HG03565 (cell line): ENCODE results near the gene FYN.

Experiments
- ATAC-seq: cut with Tn5 transposase; IDR thresholded peaks from one replicate; pipeline ENCODE4 v1.9.1; 2021; ENCODE audit warnings: mild to moderate bottlenecking, moderate library complexity; ENCODE audit not compliant: unreplicated experiment

FYN gene

DNA sequence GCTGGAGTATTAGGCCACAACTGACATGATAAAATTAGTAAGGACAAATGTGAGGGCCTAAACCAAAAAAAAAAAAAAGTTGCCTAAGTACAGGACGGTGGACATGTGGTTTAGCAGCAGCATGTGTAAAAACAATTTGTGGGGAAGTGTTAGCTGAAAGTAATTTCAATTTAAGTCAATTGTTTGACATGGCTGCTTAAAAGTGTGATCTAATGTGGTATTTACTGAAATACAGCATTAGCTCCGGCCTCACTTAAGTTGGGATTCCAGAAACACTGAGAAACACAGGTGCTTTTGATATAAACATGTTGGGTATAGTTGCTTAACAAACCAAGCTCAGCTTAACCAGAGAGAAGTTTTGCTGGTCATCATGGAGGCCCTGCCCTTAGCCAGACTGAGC, 119.7 kb downstream of the FYN start:
- no peak for ATAC-seq

- ATAC-seq = no peak
Observed at GRCh38 chr6:111752476-111752875, 120.8 kb downstream of the FYN start.

DNA sequence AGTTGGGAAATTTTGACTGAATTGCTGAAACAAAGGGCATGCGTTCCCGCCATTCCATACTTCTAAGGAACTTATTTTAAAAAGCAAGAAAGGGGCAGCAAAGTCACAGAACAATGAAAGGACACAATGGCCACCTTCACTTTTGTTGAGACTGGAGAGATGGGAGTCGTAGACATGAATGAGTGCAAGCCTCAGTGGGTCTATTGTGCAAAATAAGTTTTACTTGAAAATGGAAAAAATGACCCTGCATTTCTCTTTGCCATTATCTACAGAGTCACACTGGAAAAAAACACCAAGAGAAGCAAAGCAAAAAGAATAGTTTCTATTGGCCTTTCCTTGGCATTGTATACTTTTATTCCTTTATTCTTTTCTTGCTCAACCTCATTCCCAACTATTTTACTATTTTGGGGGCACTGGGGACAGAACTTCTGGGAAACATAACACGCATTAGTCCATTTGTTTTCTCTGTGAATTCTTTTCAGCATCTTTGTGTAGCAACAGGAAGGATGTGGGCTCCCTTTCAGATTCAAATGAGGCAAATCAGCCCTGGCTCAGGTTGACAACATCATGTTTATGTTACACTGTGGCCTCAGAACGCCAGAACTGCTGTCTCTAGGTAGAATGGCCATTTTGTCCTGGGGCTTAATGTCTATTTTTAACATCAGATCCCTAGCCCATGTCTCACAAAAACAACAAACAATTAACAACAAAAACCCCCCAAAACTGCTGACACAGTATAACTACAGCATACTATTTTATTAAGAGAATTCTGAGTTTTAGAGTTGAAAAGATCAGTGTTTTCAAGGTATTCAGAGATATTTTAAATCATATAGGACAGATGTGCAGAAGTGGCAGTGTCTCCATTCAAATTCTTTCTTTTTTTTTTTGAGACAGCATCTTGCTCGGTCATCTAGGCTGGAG, 122.2 kb downstream of the FYN start:
- ATAC-seq = peak; percentile 84

- no peak for ATAC-seq
Observed at GRCh38 chr6:111750153-111750552, 123.1 kb downstream of the FYN start.

DNA sequence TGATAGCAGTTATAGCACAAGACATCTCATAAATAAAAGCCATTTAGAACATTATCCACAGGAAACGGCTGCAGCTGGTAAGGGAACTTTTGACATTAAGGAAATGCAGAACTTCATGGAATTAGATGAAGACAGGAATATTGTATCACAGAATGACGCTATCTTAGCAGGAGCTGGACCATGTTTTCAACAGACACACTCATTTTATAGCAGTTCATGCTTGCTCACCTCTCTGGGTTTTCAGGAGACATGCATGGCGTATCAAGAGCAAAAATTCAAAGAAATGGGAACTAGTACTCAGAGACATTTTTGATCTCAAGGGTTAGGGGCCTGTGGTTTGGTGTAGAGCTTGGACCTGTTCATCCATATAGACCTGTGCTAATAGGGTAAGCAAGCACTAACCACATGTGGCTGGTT, 125.0 kb downstream of the FYN start:
- peak; percentile 62 for ATAC-seq

DNA sequence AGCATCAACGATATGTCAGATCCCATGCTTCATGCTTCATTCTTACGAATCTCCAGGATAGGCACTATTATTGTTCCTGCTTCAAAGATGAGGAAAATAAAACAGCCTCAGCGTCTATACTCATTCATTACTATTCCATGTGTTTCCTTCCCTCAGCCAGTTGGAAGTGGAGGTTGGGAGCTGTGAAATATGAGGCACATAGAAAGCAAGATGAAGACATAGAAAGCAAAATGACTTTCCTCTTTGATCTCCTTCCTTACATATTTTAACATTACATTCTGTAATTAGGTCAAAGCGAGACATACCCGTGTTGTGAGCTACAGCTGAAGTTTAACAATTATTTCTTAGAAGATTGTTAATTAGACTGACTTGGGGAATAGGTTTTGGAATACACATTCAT, 125.4 kb downstream of the FYN start:
- no peak for ATAC-seq

DNA sequence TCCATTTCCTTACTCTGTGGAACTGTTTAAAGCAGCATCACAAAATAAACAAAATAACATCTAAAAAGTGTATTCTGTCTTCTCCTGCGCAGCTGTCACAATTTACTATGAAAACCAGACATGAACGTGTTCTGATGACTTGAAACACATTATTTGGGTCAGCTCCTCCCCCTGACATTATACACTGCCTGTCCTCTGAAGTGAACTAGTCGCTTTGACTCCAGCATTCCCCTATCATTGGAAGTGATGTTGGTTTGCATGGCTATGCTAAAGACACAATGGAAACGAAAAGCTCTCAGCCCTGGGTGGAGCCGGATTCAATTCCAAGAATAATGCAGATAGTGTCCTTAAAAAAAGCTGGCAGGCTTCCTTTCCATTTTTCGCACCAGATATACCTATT, 125.9 kb downstream of the FYN start:
- ATAC-seq = no peak

- ATAC-seq = no peak
Observed at GRCh38 chr6:111746983-111747382, 126.3 kb downstream of the FYN start.

GRCh38 chr6:111745636-111746035, 127.6 kb downstream of the FYN start:
- ATAC-seq = no peak

GRCh38 chr6:111745186-111745585, 128.1 kb downstream of the FYN start:
- no peak for ATAC-seq

DNA sequence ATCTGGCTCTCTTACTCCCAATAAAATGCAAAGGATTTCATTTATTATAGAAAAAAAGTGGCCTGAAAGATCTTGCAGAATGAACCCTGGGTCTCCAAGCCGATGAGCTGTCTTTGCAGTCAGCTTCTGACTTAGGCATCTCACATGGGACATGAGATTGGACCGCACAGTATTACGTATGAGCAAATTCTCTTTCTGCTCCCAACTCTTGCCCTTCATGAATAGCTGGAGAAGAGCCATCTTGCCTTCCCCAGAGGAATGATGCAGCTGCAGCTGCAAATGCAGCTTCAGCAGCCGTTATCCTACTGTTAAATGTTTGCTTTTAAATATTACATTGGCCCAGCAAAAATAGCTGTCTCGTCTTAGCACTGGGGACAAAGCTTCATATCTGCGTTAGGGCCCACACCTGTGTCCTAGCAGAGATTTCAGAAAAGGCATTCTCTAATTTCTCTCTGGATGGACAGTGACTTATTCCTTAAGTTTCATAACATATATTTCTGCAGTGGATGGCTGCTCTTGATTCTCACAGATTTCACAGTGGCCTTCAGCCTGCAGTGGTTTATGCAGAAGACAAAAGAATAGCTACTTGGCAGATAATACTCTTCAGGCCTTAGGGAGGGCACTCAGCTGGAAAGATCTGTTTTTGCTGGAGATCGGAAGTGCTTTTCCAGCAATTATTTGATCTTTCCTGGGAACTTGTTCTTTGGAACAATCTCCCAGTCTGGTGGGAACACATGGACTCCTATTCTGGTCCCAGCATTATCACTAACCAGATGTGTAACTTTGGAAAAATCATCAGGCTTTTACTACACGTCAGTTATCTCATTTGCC, 129.2 kb downstream of the FYN start:
- ATAC-seq = no peak

GRCh38 chr6:111743360-111743759, 129.9 kb downstream of the FYN start:
- ATAC-seq = no peak

- peak; percentile 47 for ATAC-seq
Observed at GRCh38 chr6:111741177-111741952, 131.9 kb downstream of the FYN start.

DNA sequence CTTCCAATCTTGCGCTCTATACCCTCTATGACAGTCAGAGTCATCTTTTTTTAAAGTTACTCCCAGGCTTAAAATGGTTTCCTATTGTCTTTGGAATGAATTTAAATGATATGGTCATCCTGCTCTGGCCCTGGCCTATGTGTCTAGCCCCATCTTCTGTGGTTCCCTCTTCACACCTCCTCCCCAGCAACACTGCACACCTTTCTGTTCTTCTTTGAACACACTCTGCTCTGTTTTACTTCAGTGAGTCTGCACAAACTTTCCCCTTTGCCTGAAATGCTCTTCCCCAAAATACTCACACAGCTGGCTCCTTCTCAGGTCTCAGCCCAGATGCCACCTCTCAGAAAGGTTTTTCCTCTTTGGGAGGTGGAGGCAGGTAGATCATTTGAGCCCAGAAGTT, 132.7 kb downstream of the FYN start:
- ATAC-seq = no peak

GRCh38 chr6:111739257-111739696, 134.0 kb downstream of the FYN start:
- no peak for ATAC-seq

DNA sequence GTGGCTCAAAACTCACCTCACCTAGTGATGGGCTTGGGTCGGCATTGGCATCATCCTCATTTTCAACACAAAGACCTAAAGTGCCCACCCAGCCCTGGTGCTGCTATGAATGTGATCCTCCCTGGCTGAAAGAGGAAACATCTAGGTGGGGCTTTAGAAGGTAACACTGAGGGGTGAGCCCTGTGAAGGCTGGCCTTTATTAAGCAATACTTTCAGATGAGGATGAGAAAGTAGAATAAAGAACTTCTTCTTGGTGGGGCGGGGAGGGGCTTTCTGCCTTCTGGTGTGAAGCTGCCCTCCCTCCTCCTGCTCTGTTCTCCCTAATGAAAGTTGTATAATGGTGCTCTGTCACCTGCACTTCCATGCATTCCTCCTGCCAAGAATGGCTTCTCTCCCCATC, 134.6 kb downstream of the FYN start:
- ATAC-seq = no peak

- no peak for ATAC-seq
Observed at GRCh38 chr6:111738156-111738555, 135.1 kb downstream of the FYN start.

DNA sequence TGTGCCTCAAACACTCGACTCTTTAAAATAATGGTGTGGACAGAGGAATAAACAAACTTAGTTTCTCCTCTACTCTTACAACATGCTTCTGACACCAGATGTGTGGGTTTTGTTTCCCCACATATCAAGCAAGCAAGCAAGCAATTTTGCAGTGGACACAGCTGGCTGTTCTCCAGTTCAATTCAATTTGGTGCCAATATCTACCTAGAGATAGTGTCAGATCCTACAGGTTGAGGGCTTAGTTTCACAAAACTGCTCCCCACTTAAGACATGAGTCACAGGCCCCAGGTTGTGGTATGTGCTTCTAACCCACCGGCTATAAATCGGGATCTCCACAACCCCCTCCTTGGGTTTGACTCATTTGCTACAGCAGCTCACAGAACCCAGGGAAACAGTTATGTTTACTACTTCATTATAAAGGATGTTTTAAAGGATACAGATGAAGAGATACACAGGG, 136.2 kb downstream of the FYN start:
- ATAC-seq = no peak

- ATAC-seq = no peak
Observed at GRCh38 chr6:111736005-111736608, 137.1 kb downstream of the FYN start.
